Bone marrow (tissue), 2 donors: ENCODE results near the gene SLC15A1.
"Not testable (repeated sequence)": the region's sequence is repeated elsewhere in the genome, so short reads cannot be mapped to it uniquely, and the experiment has no call there.

Experiments used
- DNase-seq, 2 donors: peaks; one replicate each; lab custom pipeline; 2025; lab: John Stamatoyannopoulos, UW

The SLC15A1 gene

GRCh38 chr13:98656223-98656622 lies 96.2 kb downstream of the SLC15A1 start:
- no peak for DNase-seq

- peak; percentile 18 to 60 for DNase-seq
These were observed 98.9 kb downstream of the SLC15A1 start for GRCh38 chr13:98653463-98653985.

GRCh38 chr13:98652721-98653462 lies 99.6 kb downstream of the SLC15A1 start:
- no peak for DNase-seq

- DNase-seq: no peak
These were observed 100.2 kb downstream of the SLC15A1 start for GRCh38 chr13:98652276-98652675.

GRCh38 chr13:98651744-98652143 lies 100.7 kb downstream of the SLC15A1 start:
- no peak for DNase-seq

- no peak for DNase-seq
These were observed 101.9 kb downstream of the SLC15A1 start for GRCh38 chr13:98650396-98651107.

GRCh38 chr13:98649861-98650260 lies 102.6 kb downstream of the SLC15A1 start:
- no peak for DNase-seq

GRCh38 chr13:98648686-98649085 lies 103.8 kb downstream of the SLC15A1 start:
- no peak for DNase-seq

GRCh38 chr13:98648141-98648540 lies 104.3 kb downstream of the SLC15A1 start:
- no peak for DNase-seq

- DNase-seq: no peak
These were observed 105.4 kb downstream of the SLC15A1 start for GRCh38 chr13:98647121-98647520.

- no peak for DNase-seq
These were observed 109.0 kb downstream of the SLC15A1 start for GRCh38 chr13:98643479-98643878.

GRCh38 chr13:98641075-98641474 lies 111.4 kb downstream of the SLC15A1 start:
- DNase-seq: no peak

- DNase-seq: not testable (repeated sequence)
These were observed 112.7 kb downstream of the SLC15A1 start for GRCh38 chr13:98639785-98640184.

GRCh38 chr13:98638352-98638751 lies 114.1 kb downstream of the SLC15A1 start:
- DNase-seq: not testable (repeated sequence)
